LNCaP clone FGC (cell line): Measurements from ENCODE around the gene SUMO4.

Source experiments
- DNase-seq: peaks from one replicate; pipeline ENCODE4 v3.0.0-alpha.2; 2011; ENCODE audit warnings: low read depth
- H3K4me3 ChIP-seq: 2 replicates; pipeline ENCODE4 v1.5.1; 2011; ENCODE audit warnings: mild to moderate bottlenecking, low read depth, low read length, control low read depth
- TF ChIP-seq, protein P1 (sequence below): IDR thresholded peaks from 2 replicates; pipeline ENCODE4 v1.5.1; 2012; ENCODE audit warnings: mild to moderate bottlenecking; ENCODE audit not compliant: control insufficient read depth, insufficient read depth; ENCODE audit errors: extremely low read depth

The SUMO4 gene

GRCh38 chr6:149397384-149397783 is 2.7 kb upstream of the SUMO4 start:
- no peak overlapping the region for H3K4me3 ChIP-seq
- no peak for DNase-seq
- TF ChIP-seq, protein P1, sequence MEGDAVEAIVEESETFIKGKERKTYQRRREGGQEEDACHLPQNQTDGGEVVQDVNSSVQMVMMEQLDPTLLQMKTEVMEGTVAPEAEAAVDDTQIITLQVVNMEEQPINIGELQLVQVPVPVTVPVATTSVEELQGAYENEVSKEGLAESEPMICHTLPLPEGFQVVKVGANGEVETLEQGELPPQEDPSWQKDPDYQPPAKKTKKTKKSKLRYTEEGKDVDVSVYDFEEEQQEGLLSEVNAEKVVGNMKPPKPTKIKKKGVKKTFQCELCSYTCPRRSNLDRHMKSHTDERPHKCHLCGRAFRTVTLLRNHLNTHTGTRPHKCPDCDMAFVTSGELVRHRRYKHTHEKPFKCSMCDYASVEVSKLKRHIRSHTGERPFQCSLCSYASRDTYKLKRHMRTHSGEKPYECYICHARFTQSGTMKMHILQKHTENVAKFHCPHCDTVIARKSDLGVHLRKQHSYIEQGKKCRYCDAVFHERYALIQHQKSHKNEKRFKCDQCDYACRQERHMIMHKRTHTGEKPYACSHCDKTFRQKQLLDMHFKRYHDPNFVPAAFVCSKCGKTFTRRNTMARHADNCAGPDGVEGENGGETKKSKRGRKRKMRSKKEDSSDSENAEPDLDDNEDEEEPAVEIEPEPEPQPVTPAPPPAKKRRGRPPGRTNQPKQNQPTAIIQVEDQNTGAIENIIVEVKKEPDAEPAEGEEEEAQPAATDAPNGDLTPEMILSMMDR, result no peak

DNA sequence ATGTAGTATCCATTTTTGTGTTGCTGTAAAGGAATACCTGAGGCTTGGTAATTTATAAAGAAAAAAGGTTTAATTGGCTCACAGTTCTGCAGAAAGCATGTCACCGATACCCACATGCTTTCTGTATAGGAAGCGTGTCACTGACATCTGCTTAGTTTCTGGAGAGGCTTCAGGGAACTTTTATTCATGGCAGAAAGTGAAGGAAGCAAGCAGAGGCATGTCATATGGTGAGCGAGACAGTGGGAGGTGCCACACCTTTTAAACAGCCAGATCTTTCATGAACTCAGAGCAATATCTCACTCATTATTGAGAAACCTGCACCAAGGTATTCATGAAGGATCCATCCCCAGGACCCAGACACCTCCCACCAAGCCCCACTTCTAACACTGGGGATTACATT is 3.5 kb downstream of the SUMO4 start:
- TF ChIP-seq, protein P1, result no peak
- no peak for DNase-seq
- no peak overlapping the region for H3K4me3 ChIP-seq

GRCh38 chr6:149405823-149406765 is 6.0 kb downstream of the SUMO4 start:
- H3K4me3 ChIP-seq, result no peak overlapping the region
- DNase-seq, result no peak
- TF ChIP-seq, protein P1, result no peak

GRCh38 chr6:149409617-149410016 is 9.6 kb downstream of the SUMO4 start:
- TF ChIP-seq, protein P1, result no peak
- DNase-seq, result no peak
- no peak overlapping the region for H3K4me3 ChIP-seq

DNA sequence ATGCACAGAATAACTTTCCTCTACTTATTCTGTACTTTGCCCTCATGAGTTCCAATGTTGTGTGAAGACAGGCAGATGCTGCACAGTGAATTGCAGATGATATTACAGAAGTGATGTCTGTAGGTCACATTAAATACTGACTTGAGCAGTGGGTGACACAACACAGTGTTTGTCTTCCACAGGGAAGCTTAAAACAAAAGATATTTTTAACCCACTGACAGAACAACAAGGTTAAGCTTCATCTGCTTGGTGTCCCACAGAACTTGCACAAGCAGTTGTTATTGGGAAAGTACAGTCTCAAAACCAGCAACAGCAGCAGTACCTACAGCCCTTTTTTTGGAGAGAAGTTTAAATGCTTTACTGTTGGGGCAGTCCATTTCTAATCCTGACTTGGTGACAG is 10.5 kb downstream of the SUMO4 start:
- no peak for DNase-seq
- H3K4me3 ChIP-seq, result no peak overlapping the region
- TF ChIP-seq, protein P1, result no peak

- H3K4me3 ChIP-seq, result no peak overlapping the region
- TF ChIP-seq, protein P1, result no peak
- no peak for DNase-seq
Observed at GRCh38 chr6:149414009-149414408, 13.9 kb downstream of the SUMO4 start.
